Measurements from ENCODE around the gene MCM10.

GRCh38 chr10:13115832-13116803 is 45.2 kb upstream of the MCM10 start:
- TF ChIP-seq EZH2 (IDR thresholded peaks at IDR 0.05; ENCODE audit: insufficient read depth, low read length) (no peak), CTCF (IDR thresholded peaks at IDR 0.05; ENCODE audit: insufficient read depth, low read depth, low read length) (no peak)
